Activated effector memory CD4-positive, alpha-beta T cell treated with Interleukin-2 at 50 U/mL for 16 hours (primary cell): ENCODE measurements around the gene HDGFL1.

Experiments used
- DNase-seq: peaks from one replicate; pipeline ENCODE4 v3.0.0-alpha.2; 2020

The HDGFL1 gene

DNA sequence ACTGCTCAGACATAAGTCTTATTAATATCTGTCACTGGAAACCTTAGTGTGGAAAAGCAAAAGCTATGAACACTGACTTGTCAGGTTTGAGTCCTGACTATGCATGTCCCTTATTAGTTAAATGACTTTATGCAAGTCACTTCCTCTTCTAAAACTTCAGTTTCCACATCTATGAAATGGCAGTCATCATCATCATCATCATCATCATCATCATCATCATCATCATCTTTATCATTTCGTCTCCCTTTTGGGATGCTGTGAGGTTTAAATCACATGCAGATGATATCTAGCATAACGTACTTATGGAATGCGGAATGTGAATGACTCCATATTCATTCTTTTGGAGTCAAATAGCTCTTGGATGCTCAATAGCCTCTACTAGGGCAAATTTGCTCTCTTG lies 24.5 kb downstream of the HDGFL1 start:
- no peak for DNase-seq

DNA sequence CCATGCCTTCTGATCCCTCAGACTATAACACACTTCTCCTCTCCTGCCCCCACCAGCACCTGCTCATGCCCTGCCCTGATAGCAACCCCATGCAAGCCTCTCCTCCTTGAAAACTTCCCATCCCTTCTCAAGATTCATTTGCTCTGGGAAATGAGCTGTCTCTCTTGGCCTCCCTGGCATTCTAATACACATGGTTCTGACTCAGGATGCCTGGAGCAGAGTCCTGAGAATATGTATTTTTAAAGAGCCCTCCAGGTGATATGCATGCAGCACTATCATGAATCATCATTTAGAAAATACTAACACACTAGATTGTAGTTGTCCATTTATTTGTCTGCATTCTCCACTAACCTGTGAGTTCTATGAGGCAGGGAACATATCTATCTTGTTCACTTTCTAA lies 26.6 kb downstream of the HDGFL1 start:
- DNase-seq = no peak

DNA sequence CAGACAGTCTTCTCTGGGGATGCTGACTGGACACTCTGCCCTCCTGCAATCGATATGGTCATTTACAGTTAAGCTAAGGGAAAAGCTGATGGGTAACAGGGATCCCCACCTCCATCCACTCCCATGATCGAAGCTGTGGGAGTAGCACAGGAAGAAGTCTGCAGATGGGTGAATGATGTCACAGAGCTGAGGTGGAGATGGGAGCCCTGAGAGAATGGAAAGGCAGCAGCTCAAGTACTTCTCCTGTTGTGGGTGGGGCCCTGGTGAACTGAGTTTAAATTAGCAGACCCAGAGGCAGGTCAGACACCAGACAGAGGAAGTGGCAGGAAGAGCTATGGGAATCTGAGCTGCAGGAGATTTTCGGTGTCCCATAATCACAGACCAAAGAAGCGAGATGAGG lies 29.0 kb downstream of the HDGFL1 start:
- DNase-seq = no peak

DNA sequence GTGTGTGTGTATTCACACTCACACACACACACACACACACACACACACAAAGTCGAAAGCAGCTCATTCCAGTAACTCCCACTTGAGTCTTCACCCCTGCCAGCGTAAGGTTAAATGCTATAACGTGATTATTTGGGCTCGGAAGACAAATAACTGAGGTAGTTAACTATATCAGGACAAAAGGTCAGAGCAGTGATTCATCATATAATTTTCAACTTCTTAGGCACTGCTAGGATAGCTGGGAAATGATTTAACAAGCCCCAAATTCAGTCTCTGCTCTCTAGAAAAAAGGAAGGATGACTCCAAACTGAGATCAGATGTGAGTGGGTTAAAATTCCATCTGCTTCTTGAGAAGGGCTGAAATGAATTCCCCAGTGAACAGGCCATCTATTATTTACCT lies 30.7 kb downstream of the HDGFL1 start:
- no peak for DNase-seq

DNA sequence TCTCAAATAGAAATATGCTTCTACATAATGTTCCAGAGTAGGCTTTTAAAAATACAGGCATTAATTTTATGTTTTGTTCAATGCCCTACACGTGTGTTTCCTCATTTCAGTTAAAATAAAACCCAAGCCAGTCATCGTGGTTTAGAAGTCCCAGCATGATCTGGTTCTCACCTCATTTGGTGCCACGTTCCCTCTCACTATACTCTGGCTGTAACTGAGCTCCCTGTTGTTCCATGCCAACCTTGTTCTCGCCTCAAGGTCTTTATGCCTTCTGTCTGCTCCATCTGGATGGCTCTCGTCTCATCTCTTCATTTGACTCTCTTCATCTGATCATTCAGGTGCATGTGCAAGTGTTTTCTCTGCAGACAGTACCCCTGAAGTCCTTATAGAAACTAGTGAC lies 32.6 kb downstream of the HDGFL1 start:
- no peak for DNase-seq

DNA sequence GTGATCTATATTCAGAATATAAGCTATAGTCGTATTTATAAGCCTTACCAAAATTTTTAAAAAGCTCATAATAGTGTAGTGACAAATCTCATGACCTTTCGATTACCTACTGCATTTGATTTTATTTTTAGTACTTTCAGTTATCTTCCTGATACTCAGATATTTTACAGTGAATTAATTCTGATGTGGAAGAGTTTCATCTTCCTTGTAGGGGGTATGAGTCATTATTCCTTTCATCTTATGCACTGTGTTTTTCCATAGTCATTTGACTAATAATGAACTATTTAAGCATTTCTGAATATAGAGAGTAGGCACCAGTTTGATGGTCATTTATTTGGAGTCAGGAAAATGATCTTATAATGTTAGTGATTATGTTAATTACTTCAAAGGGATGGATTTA lies 36.4 kb downstream of the HDGFL1 start:
- DNase-seq = no peak

DNA sequence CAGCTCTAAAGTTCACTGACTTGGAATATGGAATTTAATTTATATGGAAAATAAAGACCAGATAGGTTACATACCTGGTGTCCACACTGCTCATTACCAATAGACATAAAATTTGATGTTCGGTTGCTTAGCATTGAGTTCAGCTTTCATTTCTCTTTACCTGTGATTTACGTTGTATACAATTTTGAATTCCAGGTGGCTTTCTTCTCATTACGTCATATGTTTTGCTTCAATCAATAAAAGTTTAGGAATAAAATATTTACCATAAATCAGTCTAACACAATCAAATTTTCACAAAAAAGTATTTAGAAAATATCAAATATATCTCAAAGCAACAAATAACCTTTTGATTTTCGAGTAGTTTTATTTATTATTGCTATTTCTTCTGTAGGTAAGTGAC lies 40.8 kb downstream of the HDGFL1 start:
- no peak for DNase-seq

DNA sequence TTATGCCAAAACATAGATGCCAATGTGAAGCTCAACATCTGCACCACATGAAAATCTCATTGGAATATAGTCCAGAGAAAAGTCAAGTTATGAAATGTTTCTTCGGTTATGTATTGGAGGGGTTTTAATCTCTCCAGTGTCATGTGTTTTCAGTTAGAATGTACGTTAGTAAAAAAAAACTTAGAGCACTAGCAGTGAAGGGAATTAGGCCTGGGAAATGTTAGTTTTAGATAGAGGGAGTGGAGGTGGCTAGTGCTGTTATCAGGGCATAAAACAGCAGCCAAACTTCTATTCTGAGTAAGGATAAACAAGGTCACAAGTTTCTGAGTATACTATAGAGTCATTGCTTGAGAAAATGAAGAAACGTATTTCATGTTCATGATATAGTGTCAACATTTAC lies 42.9 kb downstream of the HDGFL1 start:
- DNase-seq = no peak

DNA sequence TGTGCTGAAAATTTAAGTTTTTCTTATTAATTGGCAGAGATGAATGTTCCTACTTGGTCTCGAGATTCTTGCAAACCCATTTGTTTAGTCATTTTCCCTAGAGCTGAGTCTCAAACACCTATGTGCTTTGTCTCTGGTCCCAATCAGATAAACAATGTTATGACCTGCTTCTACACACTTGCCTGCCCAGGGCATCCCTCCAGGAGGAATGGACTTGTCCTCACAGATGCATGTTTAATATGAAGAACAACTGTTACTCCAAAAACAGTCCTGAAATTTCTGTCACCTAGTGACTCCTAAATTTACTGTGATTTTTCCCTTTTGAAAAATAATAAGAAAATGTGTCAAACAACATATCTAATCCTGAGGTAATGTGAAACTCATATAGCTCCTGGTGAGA lies 43.7 kb downstream of the HDGFL1 start:
- no peak for DNase-seq

DNA sequence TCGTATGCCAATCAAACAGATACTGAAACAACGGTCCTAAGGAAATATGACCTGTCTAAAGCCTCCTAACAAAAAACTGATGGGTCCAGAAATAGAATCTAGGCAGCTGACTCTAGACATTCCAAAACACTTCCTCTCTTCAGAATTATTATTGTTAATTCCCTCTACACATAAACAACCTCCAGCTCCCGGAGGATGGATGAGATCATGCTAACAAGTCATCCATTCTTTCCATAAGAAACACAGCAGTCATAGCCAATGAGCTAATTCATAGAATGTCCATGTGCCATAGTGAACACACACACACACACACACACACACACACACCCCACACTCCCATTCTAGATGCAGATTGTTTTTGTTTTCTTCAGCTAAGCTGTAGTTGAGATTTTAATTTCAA lies 44.3 kb downstream of the HDGFL1 start:
- no peak for DNase-seq

DNA sequence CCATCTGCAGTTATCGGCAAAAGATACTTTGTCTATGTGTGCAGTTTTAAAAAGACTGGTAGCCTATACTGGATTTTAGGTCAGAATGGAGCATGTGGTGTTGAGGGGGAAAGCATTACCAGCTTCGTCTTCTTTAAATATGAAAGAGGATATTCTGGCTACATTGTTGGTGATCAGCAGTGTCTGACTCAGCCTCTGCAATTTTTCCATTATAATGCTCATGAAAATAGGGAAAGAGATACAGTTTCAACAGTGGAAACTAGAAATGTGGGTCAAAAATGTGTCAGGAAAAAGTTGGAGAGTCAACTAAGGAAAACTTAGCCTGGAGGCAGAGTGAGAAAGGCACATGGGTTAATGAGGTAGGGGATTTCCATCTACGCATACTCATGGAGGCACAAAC lies 45.2 kb downstream of the HDGFL1 start:
- no peak for DNase-seq

DNA sequence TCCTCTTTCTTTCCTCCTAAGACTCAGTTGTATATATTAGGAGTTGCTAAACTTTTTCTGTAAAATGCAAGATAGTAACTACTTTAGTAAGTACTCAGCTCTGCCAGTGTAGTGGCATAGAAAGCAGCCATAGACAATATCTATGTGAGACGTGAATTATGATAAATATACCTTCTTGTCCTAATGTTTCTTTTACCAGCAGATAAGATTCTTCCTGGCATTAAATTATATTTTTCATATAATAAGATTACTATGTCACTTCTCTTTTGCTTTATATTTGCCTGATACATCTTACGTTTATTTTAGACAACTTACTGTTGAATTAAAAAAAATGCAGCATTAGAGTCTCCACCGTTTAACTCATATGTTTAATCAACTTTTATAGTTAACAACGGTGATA lies 51.7 kb downstream of the HDGFL1 start:
- DNase-seq = no peak
